ENCODE measurements around the gene PSORS1C1.

The PSORS1C1 gene

GRCh38 chr6:31122791-31123706 lies 8.4 kb downstream of the PSORS1C1 start:
- H3K4me3 ChIP-seq (ENCODE audit: low read length): no peak overlapping the region
- H2AFZ ChIP-seq (ENCODE audit: low read depth, low read length): no peak overlapping the region
- H3K9me3 ChIP-seq (ENCODE audit: low read length): no peaks in the 10 kb centered on the region
- no peaks in the 10 kb centered on the region for H3K36me3 ChIP-seq (ENCODE audit: insufficient read depth, low read length)
- H3K27me3 ChIP-seq (ENCODE audit: insufficient read depth, low read length): peaks cover 18% of the 10 kb centered on the region
- no peaks in the 10 kb centered on the region for H3K4me1 ChIP-seq (ENCODE audit: insufficient read depth, low read length)

GRCh38 chr6:31125162-31125561 lies 10.6 kb downstream of the PSORS1C1 start:
- H2AFZ ChIP-seq (ENCODE audit: low read depth, low read length): no peak overlapping the region
- no peaks in the 10 kb centered on the region for H3K4me1 ChIP-seq (ENCODE audit: insufficient read depth, low read length)
- H3K27me3 ChIP-seq (ENCODE audit: insufficient read depth, low read length): peaks cover 17% of the 10 kb centered on the region
- no peaks in the 10 kb centered on the region for H3K36me3 ChIP-seq (ENCODE audit: insufficient read depth, low read length)
- no peak overlapping the region for H3K4me3 ChIP-seq (ENCODE audit: low read length)
- no peaks in the 10 kb centered on the region for H3K9me3 ChIP-seq (ENCODE audit: low read length)

- no peaks in the 10 kb centered on the region for H3K36me3 ChIP-seq (ENCODE audit: insufficient read depth, low read length)
- no peaks in the 10 kb centered on the region for H3K4me1 ChIP-seq (ENCODE audit: insufficient read depth, low read length)
- H3K4me3 ChIP-seq (ENCODE audit: low read length): no peak overlapping the region
- H3K27me3 ChIP-seq (ENCODE audit: insufficient read depth, low read length): peaks cover 17% of the 10 kb centered on the region
- H2AFZ ChIP-seq (ENCODE audit: low read depth, low read length): no peak overlapping the region
- no peaks in the 10 kb centered on the region for H3K9me3 ChIP-seq (ENCODE audit: low read length)
These were observed 11.2 kb downstream of the PSORS1C1 start for GRCh38 chr6:31125586-31126363.

GRCh38 chr6:31126396-31127175 lies 12.0 kb downstream of the PSORS1C1 start:
- H3K4me3 ChIP-seq (ENCODE audit: low read length): no peak overlapping the region
- H3K9me3 ChIP-seq (ENCODE audit: low read length): no peaks in the 10 kb centered on the region
- peaks cover 17% of the 10 kb centered on the region for H3K27me3 ChIP-seq (ENCODE audit: insufficient read depth, low read length)
- H3K36me3 ChIP-seq (ENCODE audit: insufficient read depth, low read length): no peaks in the 10 kb centered on the region
- no peaks in the 10 kb centered on the region for H3K4me1 ChIP-seq (ENCODE audit: insufficient read depth, low read length)
- H2AFZ ChIP-seq (ENCODE audit: low read depth, low read length): no peak overlapping the region

- H3K36me3 ChIP-seq (ENCODE audit: insufficient read depth, low read length): no peaks in the 10 kb centered on the region
- no peak overlapping the region for H2AFZ ChIP-seq (ENCODE audit: low read depth, low read length)
- peaks cover 13% of the 10 kb centered on the region for H3K27me3 ChIP-seq (ENCODE audit: insufficient read depth, low read length)
- H3K4me1 ChIP-seq (ENCODE audit: insufficient read depth, low read length): no peaks in the 10 kb centered on the region
- no peaks in the 10 kb centered on the region for H3K9me3 ChIP-seq (ENCODE audit: low read length)
- H3K4me3 ChIP-seq (ENCODE audit: low read length): no peak overlapping the region
These were observed 13.6 kb downstream of the PSORS1C1 start for GRCh38 chr6:31128093-31128676.

GRCh38 chr6:31129130-31129529 lies 14.5 kb downstream of the PSORS1C1 start:
- no peak overlapping the region for H2AFZ ChIP-seq (ENCODE audit: low read depth, low read length)
- no peaks in the 10 kb centered on the region for H3K36me3 ChIP-seq (ENCODE audit: insufficient read depth, low read length)
- H3K4me3 ChIP-seq (ENCODE audit: low read length): no peak overlapping the region
- H3K9me3 ChIP-seq (ENCODE audit: low read length): no peaks in the 10 kb centered on the region
- peaks cover 13% of the 10 kb centered on the region for H3K27me3 ChIP-seq (ENCODE audit: insufficient read depth, low read length)
- no peaks in the 10 kb centered on the region for H3K4me1 ChIP-seq (ENCODE audit: insufficient read depth, low read length)

- no peaks in the 10 kb centered on the region for H3K4me1 ChIP-seq (ENCODE audit: insufficient read depth, low read length)
- H2AFZ ChIP-seq (ENCODE audit: low read depth, low read length): no peak overlapping the region
- H3K4me3 ChIP-seq (ENCODE audit: low read length): no peak overlapping the region
- no peaks in the 10 kb centered on the region for H3K9me3 ChIP-seq (ENCODE audit: low read length)
- no peaks in the 10 kb centered on the region for H3K36me3 ChIP-seq (ENCODE audit: insufficient read depth, low read length)
- peaks cover 10% of the 10 kb centered on the region for H3K27me3 ChIP-seq (ENCODE audit: insufficient read depth, low read length)
These were observed 16.2 kb downstream of the PSORS1C1 start for GRCh38 chr6:31130751-31131150.

GRCh38 chr6:31131595-31131994 lies 17.0 kb downstream of the PSORS1C1 start:
- Histone ChIP-seq H3K27me3 (ENCODE audit: insufficient read depth, low read length) (peaks cover 6% of the 10 kb centered on the region), H2AFZ (ENCODE audit: low read depth, low read length) (no peak overlapping the region), H3K9me3 (ENCODE audit: low read length) (no peaks in the 10 kb centered on the region), H3K4me1 (ENCODE audit: insufficient read depth, low read length) (no peaks in the 10 kb centered on the region), H3K36me3 (ENCODE audit: insufficient read depth, low read length) (no peaks in the 10 kb centered on the region), H3K4me3 (ENCODE audit: low read length) (no peak overlapping the region)

- no peaks in the 10 kb centered on the region for H3K9me3 ChIP-seq (ENCODE audit: low read length)
- H3K4me3 ChIP-seq (ENCODE audit: low read length): no peak overlapping the region
- no peak overlapping the region for H2AFZ ChIP-seq (ENCODE audit: low read depth, low read length)
- H3K4me1 ChIP-seq (ENCODE audit: insufficient read depth, low read length): no peaks in the 10 kb centered on the region
- peaks cover 3% of the 10 kb centered on the region for H3K27me3 ChIP-seq (ENCODE audit: insufficient read depth, low read length)
- no peaks in the 10 kb centered on the region for H3K36me3 ChIP-seq (ENCODE audit: insufficient read depth, low read length)
These were observed 18.2 kb downstream of the PSORS1C1 start for GRCh38 chr6:31132806-31133205.

- Histone ChIP-seq H2AFZ (ENCODE audit: low read depth, low read length) (no peak overlapping the region), H3K4me1 (ENCODE audit: insufficient read depth, low read length) (no peaks in the 10 kb centered on the region), H3K9me3 (ENCODE audit: low read length) (no peaks in the 10 kb centered on the region), H3K4me3 (ENCODE audit: low read length) (no peak overlapping the region), H3K27me3 (ENCODE audit: insufficient read depth, low read length) (no peaks in the 10 kb centered on the region), H3K36me3 (ENCODE audit: insufficient read depth, low read length) (no peaks in the 10 kb centered on the region)
These were observed 21.1 kb downstream of the PSORS1C1 start for GRCh38 chr6:31135710-31136109.

- no peaks in the 10 kb centered on the region for H3K4me1 ChIP-seq (ENCODE audit: insufficient read depth, low read length)
- H3K36me3 ChIP-seq (ENCODE audit: insufficient read depth, low read length): peaks cover 11% of the 10 kb centered on the region
- H2AFZ ChIP-seq (ENCODE audit: low read depth, low read length): no peak within 1 kb of the TSS
These were observed 24.4 kb downstream of the PSORS1C1 start, which contains the start of gene PSORS1C2 for GRCh38 chr6:31138982-31139381. Gene PSORS1C2 (minus strand): TSS chr6:31139066. CDS start chr6:31139026, 40 bp downstream.

GRCh38 chr6:31139599-31139998 lies 25.0 kb downstream of the PSORS1C1 start:
- peaks cover 16% of the 10 kb centered on the region for H3K36me3 ChIP-seq (ENCODE audit: insufficient read depth, low read length)
- no peaks in the 10 kb centered on the region for H3K9me3 ChIP-seq (ENCODE audit: low read length)
- H3K27me3 ChIP-seq (ENCODE audit: insufficient read depth, low read length): no peaks in the 10 kb centered on the region
- no peak overlapping the region for H3K4me3 ChIP-seq (ENCODE audit: low read length)
- H3K4me1 ChIP-seq (ENCODE audit: insufficient read depth, low read length): no peaks in the 10 kb centered on the region
- H2AFZ ChIP-seq (ENCODE audit: low read depth, low read length): no peak overlapping the region

More at GRCh38 chr6:31138982-31139381, 24.4 kb downstream of the PSORS1C1 start, which contains the start of gene PSORS1C2:
- no peak within 1 kb of the TSS for H3K4me3 ChIP-seq (ENCODE audit: low read length)
- no peaks in the 10 kb centered on the region for H3K27me3 ChIP-seq (ENCODE audit: insufficient read depth, low read length)
- no peaks in the 10 kb centered on the region for H3K9me3 ChIP-seq (ENCODE audit: low read length)

Measured in neuron (in vitro differentiated cells).